Right lobe of liver (tissue), 6 donors: ENCODE data around the gene LAMC1. TPM values are rescaled to one million over a fixed set of nuclear protein-coding genes. Genes with fewer than 3 reads are reported as not detected.

Experiments used
- ATAC-seq, 4 donors: fragments of 200-7000 bp; cut with Tn5 transposase; one replicate each; pipeline ENCODE4 v1.9.1; 2020; ENCODE audit warnings: mild to moderate bottlenecking in 4 of 4, moderate library complexity in 4 of 4
- DNase-seq, 3 donors: peaks; one replicate each; pipeline ENCODE4 v3.0.0-alpha.2; 2020
- H3K27ac ChIP-seq, 3 donors: fragments of 200-600 bp; one replicate each; pipeline ENCODE4 v1.8.0; 2022
- H3K27me3 ChIP-seq, 2 donors: fragments of 200-600 bp; one replicate each; pipeline ENCODE4 v1.8.0; 2022
- H3K36me3 ChIP-seq, 4 donors: fragments of 200-600 bp; sonication (generic) in 1 of 4; one replicate each; pipeline versions ENCODE4 v1.5.1 to v1.8.0; 2017 to 2022; ENCODE audit warnings: control low read depth in 1 of 4
- H3K4me1 ChIP-seq, 4 donors: fragments of 200-600 bp; sonication (generic) in 1 of 4; one replicate each; pipeline versions ENCODE4 v1.5.1 to v1.8.0; 2017 to 2022; ENCODE audit warnings: control low read depth in 1 of 4
- H3K4me3 ChIP-seq, 3 donors: fragments of 200-600 bp; one replicate each; pipeline ENCODE4 v1.8.0; 2022
- H3K9me3 ChIP-seq, 4 donors: fragments of 200-600 bp; sonication (generic) in 1 of 4; one replicate each; pipeline versions ENCODE4 v1.5.1 to v1.8.0; 2017 to 2022; ENCODE audit warnings: control low read depth in 1 of 4
- POLR2A ChIP-seq: fragments of 450-650 bp; IDR thresholded peaks from one replicate; pipeline ENCODE4 v1.6.1; 2017; ENCODE audit warnings: antibody characterized with exemption, mild to moderate bottlenecking
- WGBS: methylation state at CpG from one replicate; pipeline ENCODE4 v1.1.6; 2018; ENCODE audit warnings: low coverage, low lambda C conversion rate; ENCODE audit not compliant: insufficient coverage; ENCODE audit errors: missing lambda C conversion rate; 5-methylcytosine and 5-hydroxymethylcytosine counted together
- intact Hi-C, 2 donors: fragments of 100-400 bp; cut with DNase I; formaldehyde crosslinking; loops; one replicate each; pipeline versions ENCODE4 v1.11.2 to v1.14.1; 2022
- total RNA-seq, 6 experiments: library from RNA; depleted of rRNA in 2 of 6; stranded (reverse); fragments of >200 nt in 2 of 6; fragmentation: NEBNext Ultra II Directional in 3 of 6; extraction: Animal tissue kit (Norgen Biotek cat#: 25700) in 3 of 6; gene quantifications; one replicate each; pipeline versions ENCODE4 v1.1.0 to v1.2.4, GENCODE V29; 2016 to 2023
- TF ChIP-seq, protein P1 (sequence below), 4 donors: fragments of 200-600 bp in 3 of 4; fragments of 450-650 bp in 1 of 4; IDR thresholded peaks; one replicate each; pipeline versions ENCODE4 v1.5.1 to v1.8.0; 2016 to 2022; ENCODE audit warnings: antibody characterized with exemption in 4 of 4, mild to moderate bottlenecking in 2 of 4
- donor health status: DM: no; HTN: yes; CAD: no.
- donor health status: DM: no; HTN: no; CAD: no.
- donor health status: DM: no; HTN: no; CAD: no.
- donor health status: DM: no; HTN: yes; CAD: no.
- donor health status: DM: no; HTN: yes; CAD: no.

LAMC1 gene
- total RNA-seq, 6 experiments from 2014 or later: 18.5 to 53.2 (median 28.0) TPM

DNA sequence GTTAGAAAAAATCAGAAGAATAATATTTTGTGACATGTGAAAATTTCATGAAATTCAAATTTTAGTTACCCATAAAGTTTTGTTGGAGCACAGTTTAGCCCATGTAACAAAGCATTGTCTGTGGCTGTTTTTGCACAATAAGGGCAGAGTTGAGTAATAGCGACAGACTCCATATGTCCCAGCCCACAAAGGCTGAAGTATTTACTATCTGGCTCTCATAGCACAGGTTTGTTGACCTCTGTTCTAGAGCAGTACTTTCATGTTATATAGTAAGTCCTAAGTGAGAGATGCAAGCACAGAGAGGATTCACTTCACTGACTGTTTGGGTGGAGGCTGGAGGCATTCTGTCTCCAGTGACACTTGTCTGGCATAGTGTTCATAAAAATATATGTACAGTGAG is 6.8 kb downstream of the LAMC1 start:
- H3K27ac ChIP-seq: no peak overlapping the region
- peaks cover 0 to 6% (median 0%) of the 10 kb centered on the region in 4 donors for H3K4me1 ChIP-seq
- intact Hi-C loops: no loop called here
- TF ChIP-seq, protein P1, sequence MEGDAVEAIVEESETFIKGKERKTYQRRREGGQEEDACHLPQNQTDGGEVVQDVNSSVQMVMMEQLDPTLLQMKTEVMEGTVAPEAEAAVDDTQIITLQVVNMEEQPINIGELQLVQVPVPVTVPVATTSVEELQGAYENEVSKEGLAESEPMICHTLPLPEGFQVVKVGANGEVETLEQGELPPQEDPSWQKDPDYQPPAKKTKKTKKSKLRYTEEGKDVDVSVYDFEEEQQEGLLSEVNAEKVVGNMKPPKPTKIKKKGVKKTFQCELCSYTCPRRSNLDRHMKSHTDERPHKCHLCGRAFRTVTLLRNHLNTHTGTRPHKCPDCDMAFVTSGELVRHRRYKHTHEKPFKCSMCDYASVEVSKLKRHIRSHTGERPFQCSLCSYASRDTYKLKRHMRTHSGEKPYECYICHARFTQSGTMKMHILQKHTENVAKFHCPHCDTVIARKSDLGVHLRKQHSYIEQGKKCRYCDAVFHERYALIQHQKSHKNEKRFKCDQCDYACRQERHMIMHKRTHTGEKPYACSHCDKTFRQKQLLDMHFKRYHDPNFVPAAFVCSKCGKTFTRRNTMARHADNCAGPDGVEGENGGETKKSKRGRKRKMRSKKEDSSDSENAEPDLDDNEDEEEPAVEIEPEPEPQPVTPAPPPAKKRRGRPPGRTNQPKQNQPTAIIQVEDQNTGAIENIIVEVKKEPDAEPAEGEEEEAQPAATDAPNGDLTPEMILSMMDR (IDR thresholded peaks at IDR 0.05): no peak
- TF ChIP-seq POLR2A: no peak
- ATAC-seq (peak in 3 of 4 donors; percentile 66 to 83 (median 72)), DNase-seq (no peak)
- no peaks in the 10 kb centered on the region for H3K9me3 ChIP-seq
- H3K36me3 ChIP-seq: no peaks in the 10 kb centered on the region
- WGBS: 38% methylated on average over 1 of the region's 1 CpG
- no peaks in the 10 kb centered on the region for H3K27me3 ChIP-seq
- H3K4me3 ChIP-seq: no peak overlapping the region

- TF ChIP-seq, protein P1 (IDR thresholded peaks at IDR 0.05): no peak
- no peak for TF ChIP-seq POLR2A
- no peaks in the 10 kb centered on the region for H3K9me3 ChIP-seq
- ATAC-seq (no peak), DNase-seq (no peak)
- intact Hi-C loops: no loop called here
- no peaks in the 10 kb centered on the region for H3K36me3 ChIP-seq
- H3K27ac ChIP-seq: no peak overlapping the region
- no peak overlapping the region for H3K4me3 ChIP-seq
- no peaks in the 10 kb centered on the region for H3K4me1 ChIP-seq
- no peaks in the 10 kb centered on the region for H3K27me3 ChIP-seq
- WGBS: 76% methylated on average over 5 of the region's 5 CpGs
These were observed 9.1 kb downstream of the LAMC1 start for GRCh38 chr1:183032122-183032921.

- no peak overlapping the region for H3K4me3 ChIP-seq
- no peak overlapping the region for H3K27ac ChIP-seq
- H3K36me3 ChIP-seq: no peaks in the 10 kb centered on the region
- DNase-seq: no peak
- no peaks in the 10 kb centered on the region for H3K4me1 ChIP-seq
- TF ChIP-seq, protein P1 (IDR thresholded peaks at IDR 0.05): no peak
- TF ChIP-seq POLR2A: no peak
- ATAC-seq: no peak
- H3K27me3 ChIP-seq: no peaks in the 10 kb centered on the region
- no peaks in the 10 kb centered on the region for H3K9me3 ChIP-seq
- 76% methylated on average over 2 of the region's 2 CpGs for WGBS
- intact Hi-C loops: no loop called here
These were observed 10.0 kb downstream of the LAMC1 start for GRCh38 chr1:183033205-183033604.

GRCh38 chr1:183034682-183035081 is 11.5 kb downstream of the LAMC1 start:
- Histone ChIP-seq H3K27ac (no peak overlapping the region), H3K4me1 (no peaks in the 10 kb centered on the region), H3K27me3 (no peaks in the 10 kb centered on the region), H3K4me3 (no peak overlapping the region), H3K9me3 (no peaks in the 10 kb centered on the region), H3K36me3 (no peaks in the 10 kb centered on the region)
- ATAC-seq: no peak
- no peak for DNase-seq
- 93% methylated on average over 3 of the region's 3 CpGs for WGBS
- intact Hi-C loops: no loop called here
- TF ChIP-seq, protein P1 (IDR thresholded peaks at IDR 0.05): no peak
- no peak for TF ChIP-seq POLR2A
